IMR-90 (cell line): Measurements from ENCODE around the gene GPRC5B. TPM values are rescaled to one million over a fixed set of nuclear protein-coding genes. Genes with fewer than 3 reads are reported as not detected.
A peak's percentile ranks its signal among the peaks of the same experiment; 100 is the strongest.

ENCODE experiments used
- ATAC-seq: fragments of 200-7000 bp; cut with Tn5 transposase; 2 replicates; pipeline ENCODE4 v1.9.1; 2020; ENCODE audit warnings: low read depth, mild to moderate bottlenecking, moderate library complexity
- BruUV-seq: library from RNA; stranded (reverse); fragments of 400-500 nt; replicated peaks from 2 replicates; lab custom pipeline; 2021; lab: Mats Ljungman, UMichigan
- CTCF ChIA-PET: fragments of 300-600 bp; formaldehyde crosslinking; extraction: SDS; loops from one replicate; lab custom pipeline; 2021; ENCODE audit warnings: antibody characterized with exemption; lab: Yijun Ruan, JAX
- POLR2A ChIA-PET: fragments of 300-600 bp; sonication (Branson Sonifier 250); formaldehyde crosslinking; loops from one replicate; lab custom pipeline; 2022; ENCODE audit warnings: antibody characterized with exemption; ENCODE audit not compliant: unreplicated experiment; lab: Charles Lee
- DNase-seq: peaks from one replicate; pipeline ENCODE4 v3.0.0; 2013
- H2AFZ ChIP-seq: replicated peaks from 2 replicates; pipeline ENCODE3; 2013; ENCODE audit warnings: low read length, mild to moderate bottlenecking; ENCODE audit not compliant: poor library complexity
- H2AK5ac ChIP-seq: 2 replicates; pipeline ENCODE4 v1.6.1; 2013; ENCODE audit warnings: low read depth, low read length, inconsistent platforms
- H2AK9ac ChIP-seq: replicated peaks from 2 replicates; pipeline ENCODE3; 2013; ENCODE audit warnings: mild to moderate bottlenecking, low read depth, low read length, moderate library complexity; ENCODE audit not compliant: poor library complexity
- H2BK120ac ChIP-seq: 2 replicates; pipeline ENCODE4 v1.6.1; 2013; ENCODE audit warnings: low read depth, low read length, inconsistent platforms
- H2BK15ac ChIP-seq: 3 replicates; pipeline ENCODE4 v1.6.1; 2013; ENCODE audit warnings: low read depth, low read length, inconsistent platforms
- H2BK20ac ChIP-seq: 2 replicates; pipeline ENCODE4 v1.6.1; 2013; ENCODE audit warnings: low read depth, mild to moderate bottlenecking, inconsistent platforms, low read length, moderate library complexity
- H2BK5ac ChIP-seq: 2 replicates; pipeline ENCODE4 v1.6.1; 2013; ENCODE audit warnings: mild to moderate bottlenecking, low read depth, low read length, inconsistent platforms; ENCODE audit not compliant: poor library complexity, severe bottlenecking
- H3K14ac ChIP-seq: replicated peaks from 2 replicates; pipeline ENCODE4 v1.6.1; 2013; ENCODE audit warnings: low read depth, low read length, inconsistent platforms
- H3K18ac ChIP-seq: 2 replicates; pipeline ENCODE4 v1.6.1; 2013; ENCODE audit warnings: low read depth, low read length, control low read depth
- H3K23ac ChIP-seq: 2 replicates; pipeline ENCODE4 v1.6.1; 2013; ENCODE audit warnings: low read depth, low read length, inconsistent platforms
- H3K27ac ChIP-seq: 2 replicates; pipeline ENCODE4 v1.5.1; 2013; ENCODE audit warnings: mild to moderate bottlenecking, control low read depth, low read length; ENCODE audit not compliant: insufficient read depth
- H3K27me3 ChIP-seq: 2 replicates; pipeline ENCODE4 v1.6.1; 2013; ENCODE audit warnings: low read length; ENCODE audit not compliant: control insufficient read depth, insufficient read depth
- H3K36me3 ChIP-seq: 2 replicates; pipeline ENCODE4 v1.6.1; 2013; ENCODE audit warnings: low read length, mixed read lengths; ENCODE audit not compliant: control insufficient read depth, insufficient read depth
- H3K4ac ChIP-seq: 2 replicates; pipeline ENCODE4 v1.6.1; 2013; ENCODE audit warnings: low read depth, low read length, inconsistent platforms
- H3K4me1 ChIP-seq: 2 replicates; pipeline ENCODE4 v1.6.1; 2013; ENCODE audit warnings: low read length, mixed read lengths; ENCODE audit not compliant: control insufficient read depth, insufficient read depth
- H3K4me2 ChIP-seq: 2 replicates; pipeline ENCODE4 v1.6.1; 2013; ENCODE audit warnings: low read depth, mild to moderate bottlenecking, control low read depth, low read length, moderate library complexity
- H3K4me3 ChIP-seq: 2 replicates; pipeline ENCODE4 v1.5.1; 2013; ENCODE audit warnings: low read depth, mild to moderate bottlenecking, control low read depth, low read length, moderate library complexity; ENCODE audit not compliant: insufficient read depth
- H3K56ac ChIP-seq: 2 replicates; pipeline ENCODE4 v1.6.1; 2013; ENCODE audit warnings: low read length, inconsistent platforms; ENCODE audit not compliant: insufficient read depth; ENCODE audit errors: extremely low read depth
- H3K79me1 ChIP-seq, 2 experiments: 2 replicates each; pipeline ENCODE4 v1.6.1; 2013; ENCODE audit warnings: low read length in 2 of 2, inconsistent platforms in 1 of 2, low read depth in 1 of 2
- H3K9ac ChIP-seq: 2 replicates; pipeline ENCODE4 v1.6.1; 2013; ENCODE audit warnings: low read depth, low read length, control low read depth
- H3K9me1 ChIP-seq: 2 replicates; pipeline ENCODE4 v1.6.1; 2013; ENCODE audit warnings: low read length, inconsistent platforms; ENCODE audit not compliant: insufficient read depth
- H3K9me3 ChIP-seq: 2 replicates; pipeline ENCODE4 v1.6.1; 2013; ENCODE audit warnings: low read length; ENCODE audit not compliant: control insufficient read depth, insufficient read depth
- H4K20me1 ChIP-seq: 2 replicates; pipeline ENCODE4 v1.6.1; 2013; ENCODE audit warnings: low read length, inconsistent platforms; ENCODE audit not compliant: insufficient read depth
- H4K5ac ChIP-seq: 2 replicates; pipeline ENCODE4 v1.6.1; 2013; ENCODE audit warnings: mild to moderate bottlenecking, low read depth, low read length, control low read depth
- H4K8ac ChIP-seq, 2 experiments: 2 replicates each; pipeline ENCODE4 v1.6.1; 2013; ENCODE audit warnings: low read depth in 2 of 2, low read length in 2 of 2, control low read depth in 1 of 2, inconsistent platforms in 1 of 2
- H4K91ac ChIP-seq: 2 replicates; pipeline ENCODE4 v1.6.1; 2013; ENCODE audit warnings: low read depth, low read length, inconsistent platforms; ENCODE audit not compliant: insufficient read depth
- BHLHE40 ChIP-seq: fragments of 150-350 bp; IDR thresholded peaks from 2 replicates; pipeline ENCODE4 v1.6.1; 2016; ENCODE audit warnings: mild to moderate bottlenecking, low read depth, low read length
- FOS ChIP-seq: fragments of 150-350 bp; IDR thresholded peaks from 2 replicates; pipeline ENCODE4 v1.6.1; 2016; ENCODE audit warnings: low read depth, low read length
- MAFK ChIP-seq: IDR thresholded peaks from 2 replicates; pipeline ENCODE4 v1.6.1; 2012; ENCODE audit warnings: low read depth, low read length, improper control_type of control experiment
- WGBS, 2 experiments: methylation state at CpG; one replicate each; pipeline versions ENCODE4 v1.1.5 to v1.1.7; 2013; ENCODE audit warnings: missing lambda C conversion rate in 2 of 2; ENCODE audit not compliant: insufficient read length in 1 of 2; ENCODE audit errors: extremely low coverage in 2 of 2; 5-methylcytosine and 5-hydroxymethylcytosine counted together
- dilution Hi-C: fragments of 300-500 bp; cut with HindIII; formaldehyde crosslinking; loops from one replicate; pipeline ENCODE4 v1.14.3; 2018; ENCODE audit warnings: low sequenced_read_pairs; ENCODE audit not compliant: unreplicated experiment
- in situ Hi-C: fragments of 300-500 bp; cut with MboI; formaldehyde crosslinking; loops from 3 replicates; pipeline ENCODE4 v1.14.3; 2019; ENCODE audit warnings: low sequenced_read_pairs, inconsistent platforms, mixed read lengths
- intact Hi-C: fragments of 100-400 bp; cut with micrococcal nuclease; formaldehyde crosslinking; loops from 2 replicates; pipeline ENCODE4 v1.10.0; 2022
- polyA plus RNA-seq, 3 experiments: library from polyadenylated mRNA; depleted of rRNA; stranded (reverse); fragments of >200 nt; gene quantifications; 2 replicates each; pipeline ENCODE4 v1.2.3, GENCODE V29; 2012; ENCODE audit warnings: low replicate concordance in 1 of 3
- total RNA-seq: library from RNA; depleted of rRNA; stranded (reverse); fragments of >200 nt; gene quantifications from 2 replicates; pipeline ENCODE4 v1.2.3, GENCODE V29; 2012

The GPRC5B gene
- total and polyA plus RNA-seq, 2 of the 4 experiments (the other 2 are of a cell fraction): 2.5 to 8.5 TPM

GRCh38 chr16:19837331-19837980 lies 47.2 kb downstream of the GPRC5B start:
- Histone ChIP-seq H4K20me1 (no peaks in the 10 kb centered on the region), H3K36me3 (no peaks in the 10 kb centered on the region), H3K4me2 (no peak overlapping the region), H3K9ac (no peak overlapping the region), H2AK9ac (no peak overlapping the region), H2AFZ (no peak overlapping the region), H2BK15ac (no peak overlapping the region), H3K23ac (no peak overlapping the region), H2BK120ac (no peak overlapping the region), H3K4me1 (peaks cover 2% of the 10 kb centered on the region; the same call in 1 of the 2 replicates), H3K9me3 (no peaks in the 10 kb centered on the region), H3K56ac (no peak overlapping the region), H2BK20ac (no peak overlapping the region), H4K8ac (no peak overlapping the region), H4K91ac (no peak overlapping the region), H4K5ac (no peak overlapping the region), H3K9me1 (peaks cover 5% of the 10 kb centered on the region; the same call in 1 of the 2 replicates), H2AK5ac (no peak overlapping the region), H3K27ac (no peak overlapping the region), H3K79me1 (no peaks in the 10 kb centered on the region), H3K4me3 (no peak overlapping the region), H3K14ac (no peak overlapping the region), H2BK5ac (no peak overlapping the region), H3K4ac (no peak overlapping the region), H3K27me3 (no peaks in the 10 kb centered on the region; the same call in 1 of the 2 replicates), H3K18ac (no peak overlapping the region)
- intact Hi-C loops (loop anchor here (5.0 kb wide), 1 partner anchor 90 kb away; no protein-coding TSS in a partner anchor), dilution Hi-C loops (no loop called here), in situ Hi-C loops (no loop called here)
- WGBS, 2 experiments: no CpG with 5 or more reads among the region's 6 CpGs
- TF ChIP-seq FOS: no peak
- TF ChIP-seq MAFK: peak; percentile 16; the same call in 1 of the 2 replicates
- no peak for TF ChIP-seq BHLHE40
- BruUV-seq: no TSS peak
- ChIA-PET CTCF (interaction anchor here (0.6 kb wide), 1 partner anchor 34 kb away, joined by 3 read pairs; no protein-coding TSS in a partner anchor), POLR2A (no interaction called here)
- no peak for ATAC-seq
- DNase-seq: no peak
